GM18909 (cell line): ENCODE measurements around the gene IGF2.

Experiments used
- ATAC-seq: cut with Tn5 transposase; IDR thresholded peaks from one replicate; pipeline ENCODE4 v1.9.1; 2021; ENCODE audit warnings: mild to moderate bottlenecking; ENCODE audit not compliant: unreplicated experiment, poor library complexity

The IGF2 gene

DNA sequence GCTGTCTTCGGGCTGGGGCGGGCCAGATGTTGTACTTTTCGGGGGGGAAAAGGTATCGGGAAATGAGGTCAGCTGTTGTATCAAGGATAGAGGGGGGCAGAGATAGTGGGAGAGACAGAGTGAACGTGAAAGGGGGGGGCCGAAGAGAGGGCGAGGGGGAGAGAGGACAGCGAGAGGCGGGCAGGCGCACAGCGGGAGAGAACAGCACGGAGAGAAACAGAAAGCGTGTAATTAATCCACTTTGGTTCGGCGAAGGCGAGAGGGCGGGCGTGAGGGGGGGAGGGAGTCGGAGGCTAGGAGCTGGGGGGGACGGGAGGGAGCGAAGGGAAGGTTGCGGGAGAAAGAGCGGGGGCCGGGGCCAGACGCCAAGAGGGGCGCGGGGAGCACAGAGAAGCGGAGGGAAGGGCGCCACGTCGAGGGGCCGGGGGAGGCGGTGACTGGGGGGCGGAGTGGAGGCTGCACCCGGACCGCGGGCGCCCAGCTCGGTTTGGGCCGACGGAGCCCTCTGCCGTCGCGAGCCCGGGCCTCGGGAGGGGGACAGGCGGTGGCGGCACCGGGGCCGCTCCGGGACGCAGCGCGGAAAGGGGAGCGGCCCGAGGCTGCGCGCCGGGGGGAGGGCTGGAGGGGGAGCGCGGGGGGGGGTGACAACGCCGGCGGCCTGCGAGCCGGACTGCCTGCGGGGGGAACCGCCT lies 612 bp downstream of the IGF2 start:
- ATAC-seq: no peak

DNA sequence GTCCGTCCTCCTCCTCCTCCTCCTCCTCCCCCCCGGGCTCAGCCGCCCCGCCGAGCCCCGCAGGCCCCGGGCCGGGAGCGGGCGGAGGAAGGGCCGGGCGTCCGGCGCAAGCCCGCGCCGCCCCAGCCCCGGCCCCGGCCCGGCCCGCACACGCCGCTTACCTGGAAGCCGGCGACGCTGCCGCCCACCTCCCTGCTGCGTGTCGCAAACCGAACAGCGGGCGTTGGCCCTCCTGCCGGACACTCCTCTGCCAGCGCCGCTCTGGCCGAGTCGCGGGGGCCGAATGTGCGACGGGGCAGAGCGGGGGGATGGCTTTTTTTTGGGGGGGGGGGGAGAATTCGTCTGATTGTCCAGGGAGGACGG lies 1.1 kb downstream of the IGF2 start:
- ATAC-seq: no peak

DNA sequence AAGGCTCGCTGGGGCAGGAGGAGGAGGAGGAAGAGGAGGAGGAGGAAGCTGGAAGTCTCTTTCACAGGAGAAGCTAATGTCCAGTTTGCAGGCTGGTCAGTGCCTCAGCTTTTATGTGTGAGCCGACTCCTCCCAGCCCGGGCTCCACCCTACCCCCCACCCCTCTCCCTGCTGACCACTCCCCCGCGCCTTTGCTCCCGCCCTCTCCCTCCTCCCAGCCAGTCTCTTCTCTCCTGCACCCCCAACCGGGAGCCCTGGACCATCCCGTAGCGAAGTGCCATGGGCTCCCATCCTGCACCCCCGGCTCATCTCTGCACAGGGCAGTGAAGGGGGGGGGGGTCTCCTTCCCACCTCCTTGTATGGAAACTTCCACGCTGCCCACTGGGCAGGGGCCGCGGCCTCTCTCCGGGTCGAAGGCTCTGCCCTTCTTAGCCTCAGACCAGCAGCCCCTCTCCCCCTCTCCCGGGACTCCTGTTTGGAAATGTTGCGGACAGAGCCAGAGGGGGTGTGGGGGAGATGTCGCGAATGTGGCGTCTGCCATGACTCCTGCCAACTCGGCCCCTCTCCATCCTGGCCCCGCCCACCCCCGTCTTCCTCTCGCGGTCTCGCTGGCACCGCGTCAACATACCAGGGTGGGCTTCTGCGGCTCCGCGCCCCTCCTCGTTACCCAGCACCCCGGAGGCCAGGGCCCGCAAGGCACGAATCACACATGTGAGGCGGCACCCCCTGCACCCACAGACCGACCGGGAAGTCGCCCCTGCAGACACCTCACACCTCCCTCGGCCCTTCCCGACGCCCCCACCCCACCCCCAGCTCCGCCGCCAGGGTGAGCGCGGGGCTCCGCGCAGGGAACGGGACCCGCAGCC lies 1.8 kb downstream of the IGF2 start:
- no peak for ATAC-seq

DNA sequence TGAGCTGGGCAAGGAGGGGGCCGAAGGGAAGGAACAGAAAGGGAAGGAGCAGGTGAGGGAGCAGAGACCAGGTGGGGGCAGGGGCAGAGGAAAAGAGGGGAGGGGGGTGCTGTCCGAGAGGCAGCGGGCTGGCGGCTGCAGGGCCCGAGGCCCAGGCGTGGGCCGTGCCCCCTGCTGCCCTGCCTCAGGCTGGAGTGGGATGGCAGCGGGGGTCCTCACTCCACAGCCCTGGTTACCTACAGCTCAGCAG lies 2.3 kb downstream of the IGF2 start:
- no peak for ATAC-seq

DNA sequence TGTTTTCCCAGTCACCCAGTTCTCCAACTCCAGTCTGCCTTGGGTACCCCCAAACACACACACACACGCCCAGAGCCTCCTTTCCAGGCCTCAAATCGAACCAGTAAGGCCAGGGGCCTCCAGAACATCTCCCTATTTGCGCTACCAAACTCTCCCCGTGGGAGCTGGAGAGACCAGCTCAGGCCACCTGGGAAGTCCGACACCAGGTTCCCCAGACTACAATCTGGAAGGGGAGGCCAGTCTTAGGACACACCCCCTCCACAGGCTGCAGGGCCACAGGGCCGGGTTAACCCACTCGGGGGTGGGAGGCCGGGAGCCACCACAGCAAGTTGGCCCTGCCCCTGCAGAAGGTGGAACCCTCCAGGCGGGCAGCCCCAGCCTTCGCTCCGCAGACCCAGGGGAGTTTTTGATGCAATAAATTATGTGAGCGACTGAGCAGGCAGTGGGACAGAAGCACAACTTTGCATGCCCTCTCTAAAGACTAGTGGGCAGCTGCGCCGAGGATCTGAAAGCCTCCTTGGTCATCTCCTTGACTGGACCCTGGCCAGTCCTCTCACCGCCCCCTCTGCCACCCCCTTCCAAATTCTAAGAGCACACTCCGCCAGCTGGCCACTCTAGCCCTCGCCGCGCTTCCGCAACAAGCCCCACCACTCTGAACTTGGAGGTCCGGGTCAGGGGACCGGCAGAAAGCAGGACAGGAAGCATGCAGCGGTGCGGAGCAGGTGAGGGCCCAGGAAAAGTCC lies 2.8 kb downstream of the IGF2 start:
- no peak for ATAC-seq

DNA sequence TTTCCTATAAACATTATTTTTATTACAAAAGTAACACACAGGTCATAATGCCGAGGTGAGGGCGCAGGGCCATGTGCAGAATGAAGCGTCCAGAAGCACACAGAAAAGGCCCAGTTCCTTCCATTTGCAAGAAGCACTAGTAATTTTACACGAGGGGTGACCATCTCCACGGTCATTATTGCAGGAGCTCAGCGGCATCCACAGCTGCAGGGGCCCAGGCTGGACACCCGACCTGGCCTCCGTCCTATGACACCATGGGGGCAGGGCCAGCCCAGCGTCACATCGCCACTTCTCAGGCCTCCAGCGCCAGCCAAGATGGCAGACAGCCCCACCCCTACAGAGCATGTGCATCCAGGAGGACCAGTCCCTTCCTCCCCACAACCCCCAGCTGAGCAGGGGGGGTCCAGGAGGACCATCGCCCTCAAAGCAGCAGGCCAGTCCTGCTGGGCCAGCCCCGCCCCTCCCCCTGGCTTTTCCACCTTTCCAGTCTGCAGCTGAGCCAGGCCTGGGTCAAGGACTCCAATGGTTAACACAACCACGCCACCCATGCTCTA lies 3.5 kb downstream of the IGF2 start:
- no peak for ATAC-seq

DNA sequence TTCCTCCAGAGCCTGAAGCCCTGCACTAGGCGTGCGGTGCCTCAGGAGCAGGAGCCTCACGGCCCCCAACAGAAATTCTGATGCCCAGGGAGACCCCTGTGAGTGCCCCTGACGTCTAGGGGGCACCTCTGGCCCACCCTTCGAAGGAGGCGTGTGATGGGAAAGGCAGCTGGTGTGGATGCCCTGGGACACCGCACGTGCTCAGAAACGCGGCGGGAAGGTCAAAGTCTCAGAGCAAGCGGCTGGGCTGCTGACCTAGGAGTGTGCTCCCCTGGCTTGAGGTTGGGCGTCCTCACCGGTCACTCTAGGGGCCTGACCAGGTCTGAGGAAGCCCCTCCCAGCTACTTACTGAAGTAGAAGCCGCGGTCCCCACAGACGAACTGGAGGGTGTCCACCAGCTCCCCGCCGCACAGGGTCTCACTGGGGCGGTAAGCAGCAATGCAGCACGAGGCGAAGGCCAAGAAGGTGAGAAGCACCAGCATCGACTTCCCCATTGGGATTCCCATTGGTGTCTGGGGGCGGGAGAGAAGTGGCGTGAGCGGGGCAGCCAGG lies 4.1 kb downstream of the IGF2 start:
- no peak for ATAC-seq

DNA sequence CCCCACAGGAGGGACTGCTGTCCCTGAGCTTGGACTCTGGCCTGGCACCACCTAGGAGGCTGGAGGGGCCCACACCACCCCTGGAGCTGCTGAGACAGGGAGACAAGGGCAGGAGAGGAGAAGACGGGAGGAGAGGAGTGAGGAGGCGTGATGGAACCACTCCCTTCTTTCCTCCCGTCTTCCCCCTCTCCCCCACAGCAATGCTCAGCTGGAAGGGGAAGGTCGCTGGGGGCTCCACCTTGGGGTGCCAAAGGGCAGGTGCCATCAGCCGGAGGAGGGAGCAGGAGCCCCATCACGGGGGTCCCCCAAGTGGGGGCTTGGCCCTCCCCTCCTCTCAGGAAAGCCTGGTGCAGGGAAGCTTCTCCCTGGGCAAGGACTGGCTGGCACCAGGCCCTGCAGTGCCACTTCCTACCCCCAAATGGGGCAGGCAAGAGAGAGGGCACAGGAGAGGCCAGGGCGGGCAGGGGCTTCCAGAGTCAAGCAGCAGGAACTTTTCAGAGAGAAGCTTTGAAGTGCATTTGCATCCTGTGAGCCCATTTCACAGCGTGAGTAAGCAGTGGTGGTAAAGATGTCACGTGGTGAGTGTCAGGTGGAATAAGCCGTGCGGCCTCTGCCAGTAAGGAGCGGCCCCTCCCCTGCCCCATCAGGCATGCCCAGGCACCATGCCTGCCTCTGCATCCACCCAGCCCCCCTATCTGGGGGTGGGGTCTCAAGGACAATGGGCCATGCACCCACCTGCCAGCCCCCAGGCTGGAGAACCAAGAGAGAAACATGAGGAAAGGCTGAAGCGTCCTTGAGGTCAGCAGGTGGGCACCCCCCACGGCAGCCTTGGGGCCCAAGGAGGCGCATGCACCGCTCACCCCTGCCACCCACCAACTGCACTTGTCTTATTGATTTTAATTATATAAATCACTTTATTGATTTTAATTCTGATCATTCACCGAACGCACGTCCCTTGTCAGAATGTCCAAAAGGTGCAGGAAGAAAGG lies 4.9 kb downstream of the IGF2 start:
- no peak for ATAC-seq

DNA sequence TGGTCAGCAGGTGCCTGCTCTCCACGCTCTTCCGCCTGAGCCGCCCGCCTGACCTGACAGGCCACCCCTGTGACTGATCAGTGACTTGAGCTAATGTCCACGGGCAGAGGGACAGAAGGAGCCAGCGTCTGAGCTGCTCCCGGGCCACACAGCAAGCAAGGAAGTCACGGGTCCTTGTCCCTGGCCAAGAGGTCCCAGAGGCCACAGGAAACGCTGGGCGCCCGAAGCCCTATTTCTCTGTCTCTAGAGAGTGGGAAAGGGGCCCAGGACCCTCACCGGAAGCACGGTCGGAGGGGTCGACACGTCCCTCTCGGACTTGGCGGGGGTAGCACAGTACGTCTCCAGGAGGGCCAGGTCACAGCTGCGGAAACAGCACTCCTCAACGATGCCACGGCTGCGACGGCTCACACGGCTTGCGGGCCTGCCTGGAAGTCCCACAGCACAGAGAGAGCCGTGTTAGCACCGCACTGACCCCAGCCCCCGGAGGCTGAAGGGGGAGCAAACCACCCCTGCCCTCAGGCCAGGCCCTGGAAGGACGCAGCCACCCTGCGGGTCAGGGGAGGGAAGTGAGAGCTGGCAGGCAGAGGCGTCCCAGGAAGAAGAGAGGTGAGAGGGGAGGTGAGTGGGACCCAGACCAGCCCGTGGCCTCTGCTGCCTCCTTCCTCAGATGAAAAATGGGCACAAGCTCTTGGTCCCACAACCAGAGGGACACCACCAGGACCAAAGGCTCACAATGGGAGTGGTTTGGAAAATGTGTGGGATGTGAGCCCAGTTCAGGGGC lies 5.8 kb downstream of the IGF2 start:
- ATAC-seq: no peak

DNA sequence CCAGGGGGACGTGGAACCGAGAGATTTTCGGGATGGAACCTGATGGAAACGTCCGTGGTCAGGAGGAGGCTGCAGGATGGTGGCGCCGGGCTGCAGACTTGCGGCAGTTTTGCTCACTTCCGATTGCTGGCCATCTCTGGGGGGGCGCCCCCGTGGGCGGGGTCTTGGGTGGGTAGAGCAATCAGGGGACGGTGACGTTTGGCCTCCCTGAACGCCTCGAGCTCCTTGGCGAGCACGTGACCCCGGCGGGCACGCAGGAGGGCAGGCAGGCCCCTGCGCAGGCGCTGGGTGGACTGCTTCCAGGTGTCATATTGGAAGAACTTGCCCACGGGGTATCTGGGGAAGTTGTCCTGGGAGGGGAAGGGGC lies 6.3 kb downstream of the IGF2 start:
- no peak for ATAC-seq

DNA sequence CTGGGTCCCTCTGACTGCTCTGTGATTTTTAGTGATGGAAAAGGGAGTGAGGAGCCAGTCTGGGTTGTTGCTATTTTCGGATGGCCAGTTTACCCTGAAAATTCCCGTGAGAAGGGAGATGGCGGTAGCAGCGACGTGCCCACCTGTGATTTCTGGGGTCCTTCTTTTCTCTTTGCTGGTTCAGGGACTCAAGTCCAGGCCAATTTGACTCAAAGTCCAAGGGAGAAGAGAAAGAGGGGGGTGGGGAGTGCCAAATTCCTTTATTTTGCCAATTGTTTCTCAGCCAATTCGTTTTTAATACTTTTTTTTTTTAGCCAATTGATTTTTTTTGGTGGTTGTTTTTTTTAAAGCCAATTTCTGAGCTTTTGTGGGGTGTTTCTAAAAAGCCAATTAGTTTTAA lies 6.9 kb downstream of the IGF2 start:
- no peak for ATAC-seq

DNA sequence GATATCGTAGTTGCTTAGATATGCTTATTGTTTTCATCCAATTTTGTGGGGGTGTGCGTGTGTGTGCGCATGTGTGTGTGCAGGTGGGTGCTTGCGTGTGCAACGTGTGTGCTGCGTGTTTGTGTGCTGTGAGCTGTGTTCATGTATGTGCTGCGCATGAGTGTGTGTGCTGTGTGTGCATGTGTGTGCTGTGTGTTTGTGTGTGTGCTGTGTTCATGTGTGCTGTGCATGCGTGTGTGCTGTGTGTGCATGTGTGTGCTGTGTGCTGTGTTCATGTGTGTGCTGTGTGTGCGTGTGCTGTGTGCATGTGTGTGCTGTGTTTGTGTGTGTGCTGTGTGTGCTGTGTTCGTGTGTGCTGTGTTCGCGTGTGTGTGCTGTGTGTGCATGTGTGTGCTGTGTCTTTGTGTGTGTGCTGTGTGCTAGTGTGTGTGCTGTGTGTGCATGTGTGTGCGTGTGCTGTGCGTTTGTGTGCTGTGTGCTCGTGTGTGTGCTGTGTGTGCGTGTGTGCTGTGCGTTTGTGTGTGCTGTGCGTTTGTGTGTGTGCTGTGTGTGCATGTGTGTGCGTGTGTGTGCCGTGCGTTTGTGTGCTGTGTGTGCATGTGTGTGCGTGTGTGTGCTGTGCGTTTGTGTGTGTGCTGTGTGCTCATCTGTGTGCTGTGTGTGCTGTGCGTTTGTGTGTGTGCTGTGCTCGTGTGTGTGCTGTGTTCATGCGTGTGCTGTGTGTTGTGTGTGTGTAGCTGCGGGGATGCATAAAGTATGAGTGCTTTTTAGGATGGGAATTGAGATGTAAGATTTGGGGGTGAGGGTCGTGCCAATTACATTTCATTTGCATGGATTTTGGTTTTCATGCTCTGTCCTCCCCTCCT lies 7.6 kb downstream of the IGF2 start:
- ATAC-seq: no peak

DNA sequence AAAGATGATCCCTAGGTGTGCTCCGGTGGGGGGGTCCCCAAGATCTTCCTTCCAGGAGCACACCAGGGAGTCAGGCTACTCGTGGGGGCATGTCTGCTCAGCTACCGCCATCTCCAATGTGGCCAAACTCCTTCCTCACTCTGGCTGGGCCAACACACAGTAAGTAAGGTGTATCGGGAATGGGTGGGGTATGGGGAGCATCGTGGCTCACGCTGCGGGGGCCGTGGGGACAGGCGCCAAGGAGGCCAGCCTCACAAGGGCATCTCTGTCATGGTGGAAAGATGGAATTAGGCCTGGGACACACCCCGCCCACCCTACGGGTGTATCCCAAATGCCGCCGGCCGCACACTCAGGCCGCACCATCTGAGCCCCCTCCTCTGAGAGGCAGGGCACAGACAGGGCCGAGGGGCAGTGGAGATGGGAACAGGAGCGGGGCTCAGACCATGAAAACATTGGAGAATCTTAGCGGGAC lies 8.3 kb downstream of the IGF2 start:
- no peak for ATAC-seq

DNA sequence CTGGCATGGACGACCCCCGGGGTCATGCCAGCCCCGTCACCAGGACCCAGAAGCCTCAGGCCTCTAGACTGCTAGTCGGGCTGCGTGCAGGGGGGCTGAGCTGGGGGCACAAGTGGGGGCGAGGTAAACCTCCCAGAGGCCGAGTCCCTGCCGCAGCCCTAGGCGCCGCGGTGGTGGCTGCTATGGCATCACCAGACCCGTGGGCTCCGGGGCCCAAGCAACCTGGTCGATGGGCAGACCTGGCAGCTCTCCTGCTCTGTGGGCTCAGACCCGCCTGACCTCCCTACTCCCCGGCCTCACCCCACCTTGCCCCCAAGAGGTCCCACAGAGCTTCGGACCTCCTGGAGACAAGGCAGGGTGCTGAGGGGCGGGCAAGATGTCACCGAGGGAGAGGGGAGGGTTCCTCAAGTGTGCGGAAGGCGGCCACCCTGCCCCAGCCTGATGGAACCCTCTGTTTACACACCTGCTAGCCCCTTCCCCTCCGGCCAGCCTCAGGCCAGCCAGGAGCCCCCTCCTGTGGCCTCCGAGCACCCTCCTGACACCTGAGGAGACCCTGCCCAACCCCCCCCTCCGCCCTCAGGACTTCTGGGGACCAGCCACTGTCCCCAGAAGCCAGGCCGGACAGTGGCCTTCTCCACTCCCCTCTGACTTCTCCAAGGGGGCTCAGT lies 9.4 kb downstream of the IGF2 start:
- ATAC-seq: no peak

DNA sequence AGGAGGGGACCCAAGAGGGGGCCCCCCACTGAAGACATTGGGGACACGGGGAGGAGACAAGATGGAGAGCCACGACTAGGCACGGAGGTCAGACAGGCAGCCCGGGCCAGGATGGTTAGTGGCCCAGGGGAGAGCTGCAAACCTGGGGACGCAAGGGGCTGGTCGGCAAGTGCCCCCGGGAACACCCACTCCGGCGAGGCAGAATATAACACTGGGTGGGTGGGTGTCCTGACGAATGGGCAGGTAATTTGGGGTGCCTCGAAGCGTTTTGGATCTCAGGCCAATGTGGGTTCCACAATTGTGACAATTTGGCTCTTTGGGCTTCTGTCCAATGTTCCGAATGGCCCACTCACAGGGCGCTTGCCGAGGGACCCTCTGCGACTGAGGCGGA lies 9.9 kb downstream of the IGF2 start:
- ATAC-seq: no peak

DNA sequence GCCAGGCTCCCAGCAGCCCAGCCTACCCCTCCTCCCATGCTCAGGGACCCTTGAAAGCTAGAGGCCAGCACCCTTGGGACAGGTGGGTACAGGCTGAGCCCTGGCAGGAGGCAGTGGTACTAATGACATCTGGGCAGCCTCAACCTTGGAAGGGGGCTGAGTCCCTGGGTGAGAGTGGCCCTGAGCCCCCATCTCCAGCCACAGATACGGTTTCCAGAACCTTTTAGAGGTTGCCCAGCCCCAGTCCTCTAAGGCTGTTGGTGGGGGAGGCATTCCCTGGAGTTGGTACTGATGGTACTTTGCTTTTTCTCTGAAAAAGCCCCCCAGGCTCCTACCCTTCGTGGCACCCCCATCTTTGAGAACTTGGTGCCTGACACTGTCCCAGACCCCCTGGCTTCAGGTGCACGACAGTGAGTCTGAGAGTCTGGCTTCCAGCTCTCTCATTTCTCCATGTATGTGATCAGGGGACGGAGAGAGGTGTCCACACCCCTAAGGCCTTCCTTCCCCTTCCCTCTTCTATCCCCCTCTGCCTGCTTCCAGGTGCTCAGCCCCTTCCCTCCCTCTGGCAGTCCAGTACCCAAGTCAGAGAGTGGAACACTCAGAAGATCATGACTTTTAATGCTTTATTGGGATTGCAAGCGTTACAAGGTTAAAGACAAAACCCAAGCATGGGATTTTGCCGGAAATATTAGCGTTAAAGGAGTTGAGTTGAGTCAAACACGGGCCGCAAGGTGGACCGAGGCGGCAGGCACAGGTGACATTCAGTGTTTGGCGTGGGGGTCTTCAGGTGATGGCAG lies 10.5 kb downstream of the IGF2 start:
- no peak for ATAC-seq

DNA sequence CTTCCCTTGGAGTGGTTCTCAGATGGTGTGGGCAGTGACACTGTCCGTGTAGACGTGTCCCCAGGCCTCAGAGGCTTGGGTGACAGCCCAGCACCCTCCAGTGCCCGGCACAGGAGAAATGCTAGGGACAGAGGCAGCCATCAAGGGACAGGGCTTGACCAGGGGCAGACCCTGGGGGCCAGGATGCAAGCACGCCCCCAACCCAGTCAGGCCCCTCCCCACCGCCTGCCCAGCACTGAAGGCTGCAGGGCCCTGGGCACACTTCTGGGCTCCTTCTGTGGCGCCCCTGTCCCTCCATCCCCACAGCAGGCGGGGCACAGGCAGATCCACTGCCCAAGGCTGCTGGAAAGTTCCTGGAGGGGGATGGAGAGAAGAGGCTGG lies 11.1 kb downstream of the IGF2 start:
- ATAC-seq: no peak
